Thyroid gland (tissue), 4 donors: Measurements from ENCODE around the gene TBXAS1.

Source experiments
- POLR2A ChIP-seq, 2 donors: fragments of 450-650 bp; IDR thresholded peaks; one replicate each; pipeline ENCODE4 v1.6.1; 2017; ENCODE audit warnings: antibody characterized with exemption in 2 of 2, mild to moderate bottlenecking in 2 of 2, moderate library complexity in 1 of 2
- TF ChIP-seq, protein P1 (sequence below), 6 experiments: fragments of 200-600 bp in 3 of 6; fragments of 450-650 bp in 3 of 6; sonication (generic) in 3 of 6; IDR thresholded peaks; one replicate each; pipeline ENCODE4 v1.5.1; 2016 to 2019; ENCODE audit warnings: antibody characterized with exemption in 6 of 6, mild to moderate bottlenecking in 2 of 6, inconsistent platforms in 1 of 6, moderate library complexity in 1 of 6

GRCh38 chr7:139804571-139804970 is 24.5 kb upstream of the TBXAS1 start:
- TF ChIP-seq, protein P1, sequence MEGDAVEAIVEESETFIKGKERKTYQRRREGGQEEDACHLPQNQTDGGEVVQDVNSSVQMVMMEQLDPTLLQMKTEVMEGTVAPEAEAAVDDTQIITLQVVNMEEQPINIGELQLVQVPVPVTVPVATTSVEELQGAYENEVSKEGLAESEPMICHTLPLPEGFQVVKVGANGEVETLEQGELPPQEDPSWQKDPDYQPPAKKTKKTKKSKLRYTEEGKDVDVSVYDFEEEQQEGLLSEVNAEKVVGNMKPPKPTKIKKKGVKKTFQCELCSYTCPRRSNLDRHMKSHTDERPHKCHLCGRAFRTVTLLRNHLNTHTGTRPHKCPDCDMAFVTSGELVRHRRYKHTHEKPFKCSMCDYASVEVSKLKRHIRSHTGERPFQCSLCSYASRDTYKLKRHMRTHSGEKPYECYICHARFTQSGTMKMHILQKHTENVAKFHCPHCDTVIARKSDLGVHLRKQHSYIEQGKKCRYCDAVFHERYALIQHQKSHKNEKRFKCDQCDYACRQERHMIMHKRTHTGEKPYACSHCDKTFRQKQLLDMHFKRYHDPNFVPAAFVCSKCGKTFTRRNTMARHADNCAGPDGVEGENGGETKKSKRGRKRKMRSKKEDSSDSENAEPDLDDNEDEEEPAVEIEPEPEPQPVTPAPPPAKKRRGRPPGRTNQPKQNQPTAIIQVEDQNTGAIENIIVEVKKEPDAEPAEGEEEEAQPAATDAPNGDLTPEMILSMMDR (IDR thresholded peaks at IDR 0.05): no peak
- no peak for TF ChIP-seq POLR2A (IDR thresholded peaks at IDR 0.05)
